Right atrium auricular region (tissue), 2 donors: ENCODE measurements around the gene LSM2. TPM values are rescaled to one million over a fixed set of nuclear protein-coding genes. Genes with fewer than 3 reads are reported as not detected.
A peak's percentile ranks its signal among the peaks of the same experiment; 100 is the strongest.
"Not testable (repeated sequence)": the region's sequence is repeated elsewhere in the genome, so short reads cannot be mapped to it uniquely, and the experiment has no call there.

ENCODE experiments used
- DNase-seq: peaks from one replicate; pipeline ENCODE4 v3.0.0-alpha.2; 2019; ENCODE audit warnings: low spot score
- H3K27ac ChIP-seq, 2 donors: fragments of 200-600 bp; sonication (generic); 1 replicate in 1 of 2; 2 replicates in 1 of 2; pipeline ENCODE4 v1.5.1; 2016 to 2019
- H3K27me3 ChIP-seq, 2 donors: fragments of 200-600 bp; sonication (generic); one replicate each; pipeline versions ENCODE4 v1.5.1 to v1.6.0; 2017 to 2019
- H3K36me3 ChIP-seq: fragments of 200-600 bp; sonication (generic); one replicate; pipeline ENCODE4 v1.5.1; 2016
- H3K4me1 ChIP-seq, 2 donors: fragments of 200-600 bp; sonication (generic); one replicate each; pipeline versions ENCODE4 v1.5.1 to v1.6.0; 2017 to 2019
- H3K4me3 ChIP-seq, 2 donors: fragments of 200-600 bp; sonication (generic); 1 replicate in 1 of 2; 2 replicates in 1 of 2; pipeline ENCODE4 v1.5.1; 2017 to 2019; ENCODE audit warnings: mild to moderate bottlenecking in 1 of 2, moderate library complexity in 1 of 2
- H3K9me3 ChIP-seq, 2 donors: fragments of 200-600 bp; sonication (generic); one replicate each; pipeline ENCODE4 v1.5.1; 2019
- total RNA-seq, 2 donors: library from RNA; depleted of rRNA; stranded (reverse); fragments of >200 nt; gene quantifications; one replicate each; pipeline ENCODE4 v1.1.0, GENCODE V29; 2016
- TF ChIP-seq, protein P1 (sequence below), 2 donors: fragments of 200-600 bp; sonication (generic); IDR thresholded peaks; one replicate each; pipeline ENCODE4 v1.5.1; 2019; ENCODE audit warnings: antibody characterized with exemption in 2 of 2

The LSM2 gene
- 10 to 100 TPM; 28.8 to 32.0 TPM for total RNA-seq

GRCh38 chr6:31806470-31807272, at the start of gene LSM2:
TSS of gene LSM2 (minus strand) at chr6:31806966. CDS start at chr6:31806757, 209 bp downstream.
- no peaks in the 10 kb centered on the region for H3K27me3 ChIP-seq
- peak; percentile 98 for DNase-seq
- peaks cover 0 to 17% of the 10 kb centered on the region in 2 donors for H3K4me1 ChIP-seq
- peak within 1 kb of the TSS; percentile 46 to 62 for H3K4me3 ChIP-seq
- peaks cover 8% of the 10 kb centered on the region for H3K36me3 ChIP-seq
- TF ChIP-seq, protein P1, sequence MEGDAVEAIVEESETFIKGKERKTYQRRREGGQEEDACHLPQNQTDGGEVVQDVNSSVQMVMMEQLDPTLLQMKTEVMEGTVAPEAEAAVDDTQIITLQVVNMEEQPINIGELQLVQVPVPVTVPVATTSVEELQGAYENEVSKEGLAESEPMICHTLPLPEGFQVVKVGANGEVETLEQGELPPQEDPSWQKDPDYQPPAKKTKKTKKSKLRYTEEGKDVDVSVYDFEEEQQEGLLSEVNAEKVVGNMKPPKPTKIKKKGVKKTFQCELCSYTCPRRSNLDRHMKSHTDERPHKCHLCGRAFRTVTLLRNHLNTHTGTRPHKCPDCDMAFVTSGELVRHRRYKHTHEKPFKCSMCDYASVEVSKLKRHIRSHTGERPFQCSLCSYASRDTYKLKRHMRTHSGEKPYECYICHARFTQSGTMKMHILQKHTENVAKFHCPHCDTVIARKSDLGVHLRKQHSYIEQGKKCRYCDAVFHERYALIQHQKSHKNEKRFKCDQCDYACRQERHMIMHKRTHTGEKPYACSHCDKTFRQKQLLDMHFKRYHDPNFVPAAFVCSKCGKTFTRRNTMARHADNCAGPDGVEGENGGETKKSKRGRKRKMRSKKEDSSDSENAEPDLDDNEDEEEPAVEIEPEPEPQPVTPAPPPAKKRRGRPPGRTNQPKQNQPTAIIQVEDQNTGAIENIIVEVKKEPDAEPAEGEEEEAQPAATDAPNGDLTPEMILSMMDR (IDR thresholded peaks at IDR 0.05): peak in 1 of 2 donors; percentile 47
- H3K9me3 ChIP-seq: no peaks in the 10 kb centered on the region
- H3K27ac ChIP-seq: peak within 1 kb of the TSS; percentile 90 to 93

DNA sequence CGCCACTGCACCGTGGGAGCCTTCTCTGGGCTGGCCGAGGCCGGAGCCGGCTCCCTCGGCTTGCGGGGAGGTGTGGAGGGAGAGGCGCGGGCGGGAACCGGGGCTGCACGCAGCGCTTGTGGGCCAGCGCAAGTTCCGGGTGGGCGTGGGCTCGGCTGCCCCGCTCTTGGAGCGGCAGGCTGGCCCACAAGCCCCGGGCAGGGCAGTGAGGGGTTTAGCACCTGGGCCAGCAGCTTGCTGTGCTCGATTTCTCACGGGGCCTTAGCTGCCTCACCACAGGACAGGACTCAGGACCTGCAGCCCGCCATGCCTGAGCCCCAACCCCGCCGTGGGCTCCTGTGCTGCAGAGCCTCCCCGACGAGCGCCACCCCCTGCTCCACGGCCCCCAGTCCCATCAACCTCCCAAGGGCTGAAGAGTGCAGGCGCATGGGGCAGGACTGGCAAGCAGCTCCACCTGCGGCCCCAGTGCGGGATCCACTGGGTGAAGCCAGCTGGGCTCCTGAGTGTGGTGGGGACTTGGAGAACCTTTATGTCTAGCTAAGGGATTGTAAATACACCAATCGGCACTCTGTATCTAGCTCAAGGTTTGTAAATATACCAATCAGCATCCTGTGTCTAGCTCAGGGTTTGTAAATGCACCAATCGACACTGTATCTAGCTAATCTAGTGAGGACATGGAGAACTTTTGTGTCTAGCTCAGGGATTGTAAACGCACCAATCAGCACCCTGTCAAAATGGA, 45.4 kb upstream of the LSM2 start:
- not testable (repeated sequence) for H3K36me3 ChIP-seq, H3K27me3 ChIP-seq, H3K4me1 ChIP-seq, DNase-seq, H3K4me3 ChIP-seq, H3K27ac ChIP-seq, H3K9me3 ChIP-seq

DNA sequence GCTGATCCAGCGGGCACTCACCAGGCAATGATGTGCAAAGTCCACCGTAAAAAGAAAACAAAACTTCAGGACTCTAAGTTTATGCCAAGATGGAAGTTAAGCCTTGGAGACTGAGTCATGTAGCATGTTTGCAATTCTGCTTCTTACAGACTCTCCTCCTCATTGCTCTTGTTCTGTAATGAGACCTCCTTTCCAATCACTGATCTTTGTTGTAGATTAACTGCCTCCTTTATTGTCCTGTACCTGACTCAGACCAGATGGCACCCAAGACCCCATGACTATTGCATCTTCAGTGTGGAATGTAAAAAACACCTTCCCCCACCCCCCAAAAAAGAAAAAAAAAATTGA, 44.7 kb upstream of the LSM2 start:
- TF ChIP-seq, protein P1 (IDR thresholded peaks at IDR 0.05): no peak
- no peak overlapping the region for H3K4me3 ChIP-seq
- H3K9me3 ChIP-seq: no peaks in the 10 kb centered on the region
- DNase-seq: no peak
- no peaks in the 10 kb centered on the region for H3K27me3 ChIP-seq
- H3K4me1 ChIP-seq: no peaks in the 10 kb centered on the region
- H3K27ac ChIP-seq: no peak overlapping the region
- no peaks in the 10 kb centered on the region for H3K36me3 ChIP-seq

GRCh38 chr6:31850765-31851484, 44.2 kb upstream of the LSM2 start:
- Histone ChIP-seq H3K27ac (no peak overlapping the region), H3K9me3 (no peaks in the 10 kb centered on the region), H3K36me3 (no peaks in the 10 kb centered on the region), H3K27me3 (no peaks in the 10 kb centered on the region), H3K4me3 (no peak overlapping the region), H3K4me1 (no peaks in the 10 kb centered on the region)
- no peak for DNase-seq
- TF ChIP-seq, protein P1 (IDR thresholded peaks at IDR 0.05): no peak

GRCh38 chr6:31847276-31847978, 40.7 kb upstream of the LSM2 start:
- Histone ChIP-seq H3K4me1 (no peaks in the 10 kb centered on the region), H3K36me3 (no peaks in the 10 kb centered on the region), H3K27ac (no peak overlapping the region), H3K4me3 (no peak overlapping the region), H3K27me3 (no peaks in the 10 kb centered on the region), H3K9me3 (no peaks in the 10 kb centered on the region)
- TF ChIP-seq, protein P1 (IDR thresholded peaks at IDR 0.05): no peak
- no peak for DNase-seq
